Muscle of leg (tissue), 11 donors: ENCODE data around the gene ARFGAP1. TPM values are rescaled to one million over a fixed set of nuclear protein-coding genes. Genes with fewer than 3 reads are reported as not detected.
"Not testable (repeated sequence)": the region's sequence is repeated elsewhere in the genome, so short reads cannot be mapped to it uniquely, and the experiment has no call there.

Source experiments
- DNase-seq: peaks from one replicate; pipeline ENCODE4 v3.0.0; 2013
- H3K27ac ChIP-seq: one replicate; pipeline ENCODE4 v1.5.1; 2013; ENCODE audit warnings: mild to moderate bottlenecking, low read length, control low read depth
- H3K27me3 ChIP-seq: one replicate; pipeline ENCODE4 v1.6.1; 2013; ENCODE audit warnings: low read length; ENCODE audit not compliant: control insufficient read depth, insufficient read depth
- H3K36me3 ChIP-seq: one replicate; pipeline ENCODE4 v1.6.1; 2013; ENCODE audit warnings: low read length; ENCODE audit not compliant: control insufficient read depth, insufficient read depth
- H3K4me1 ChIP-seq: one replicate; pipeline ENCODE4 v1.6.1; 2013; ENCODE audit warnings: low read length; ENCODE audit not compliant: control insufficient read depth, insufficient read depth
- H3K4me3 ChIP-seq: one replicate; pipeline ENCODE4 v1.5.1; 2013; ENCODE audit warnings: low read length, control low read depth
- H3K9me3 ChIP-seq: replicated peaks from 2 replicates; pipeline ENCODE4 v1.6.1; 2013; ENCODE audit warnings: low read depth, low read length; ENCODE audit not compliant: control insufficient read depth
- WGBS: methylation state at CpG from one replicate; pipeline ENCODE4 v1.1.5; 2013; ENCODE audit warnings: missing lambda C conversion rate; ENCODE audit not compliant: insufficient coverage; 5-methylcytosine and 5-hydroxymethylcytosine counted together
- polyA plus RNA-seq, 8 donors: library from polyadenylated mRNA; unstranded; fragments of 120-200 nt; gene quantifications; one replicate each; pipeline versions ENCODE4 v1.2.1 to v1.2.3, GENCODE V29; 2013; ENCODE audit warnings: inconsistent platforms in 1 of 8, low replicate concordance in 1 of 8; ENCODE audit not compliant: insufficient read length in 8 of 8, insufficient read depth in 1 of 8
- total RNA-seq: library from RNA; stranded (reverse); fragments of 120-200 nt; gene quantifications from one replicate; pipeline ENCODE4 v1.2.4, GENCODE V29; 2013

The ARFGAP1 gene
- total and polyA plus RNA-seq, 9 donors, result 62.6 to 103 (median 86.9) TPM

GRCh38 chr20:63328718-63329275 lies 56.2 kb downstream of the ARFGAP1 start:
- DNase-seq, result no peak
- peaks cover 25% of the 10 kb centered on the region for H3K4me1 ChIP-seq
- peaks cover 8% of the 10 kb centered on the region for H3K9me3 ChIP-seq
- 58% methylated on average over 10 of the region's 21 CpGs for WGBS
- H3K4me3 ChIP-seq, result no peak overlapping the region
- no peak overlapping the region for H3K27ac ChIP-seq
- peaks cover 3% of the 10 kb centered on the region for H3K27me3 ChIP-seq
- H3K36me3 ChIP-seq, result no peaks in the 10 kb centered on the region

- no peaks in the 10 kb centered on the region for H3K36me3 ChIP-seq
- peaks cover 25% of the 10 kb centered on the region for H3K4me1 ChIP-seq
- H3K27ac ChIP-seq, result no peak overlapping the region
- no peak overlapping the region for H3K4me3 ChIP-seq
- DNase-seq, result no peak
- WGBS, result 82% methylated on average over 18 of the region's 18 CpGs
- H3K9me3 ChIP-seq, result peaks cover 8% of the 10 kb centered on the region
- peaks cover 3% of the 10 kb centered on the region for H3K27me3 ChIP-seq
These were observed 56.9 kb downstream of the ARFGAP1 start for GRCh38 chr20:63329331-63330083.

- no peak overlapping the region for H3K4me3 ChIP-seq
- H3K27me3 ChIP-seq, result peaks cover 3% of the 10 kb centered on the region
- H3K4me1 ChIP-seq, result peaks cover 25% of the 10 kb centered on the region
- WGBS, result 64% methylated on average over 19 of the region's 20 CpGs
- peak; percentile 56 for DNase-seq
- H3K36me3 ChIP-seq, result no peaks in the 10 kb centered on the region
- peak overlapping the region; percentile 42 for H3K27ac ChIP-seq
- peaks cover 8% of the 10 kb centered on the region for H3K9me3 ChIP-seq
These were observed 57.6 kb downstream of the ARFGAP1 start for GRCh38 chr20:63330084-63330760.

GRCh38 chr20:63330940-63331339 lies 58.3 kb downstream of the ARFGAP1 start:
- Histone ChIP-seq H3K36me3 (no peaks in the 10 kb centered on the region), H3K27ac (peak overlapping the region; percentile 42), H3K4me3 (no peak overlapping the region), H3K4me1 (peaks cover 25% of the 10 kb centered on the region), H3K9me3 (peaks cover 8% of the 10 kb centered on the region), H3K27me3 (peaks cover 4% of the 10 kb centered on the region)
- peak; percentile 35 for DNase-seq
- WGBS, result 32% methylated on average over 13 of the region's 13 CpGs

- DNase-seq, result no peak
- peaks cover 8% of the 10 kb centered on the region for H3K9me3 ChIP-seq
- H3K36me3 ChIP-seq, result no peaks in the 10 kb centered on the region
- WGBS, result 92% methylated on average over 7 of the region's 8 CpGs
- H3K27ac ChIP-seq, result no peak overlapping the region
- H3K4me3 ChIP-seq, result no peak overlapping the region
- peaks cover 19% of the 10 kb centered on the region for H3K4me1 ChIP-seq
- H3K27me3 ChIP-seq, result peaks cover 9% of the 10 kb centered on the region
These were observed 59.3 kb downstream of the ARFGAP1 start for GRCh38 chr20:63331741-63332400.

GRCh38 chr20:63332488-63333240 lies 60.1 kb downstream of the ARFGAP1 start:
- whole genome bisulfite sequencing, result 70% methylated on average over 18 of the region's 22 CpGs
- DNase-seq, result no peak

GRCh38 chr20:63333241-63333836 lies 60.7 kb downstream of the ARFGAP1 start:
- H3K36me3 ChIP-seq, result no peaks in the 10 kb centered on the region
- 83% methylated on average over 15 of the region's 19 CpGs for WGBS
- H3K27me3 ChIP-seq, result peaks cover 11% of the 10 kb centered on the region
- H3K4me1 ChIP-seq, result peaks cover 17% of the 10 kb centered on the region
- peaks cover 8% of the 10 kb centered on the region for H3K9me3 ChIP-seq
- DNase-seq, result no peak
- no peak overlapping the region for H3K27ac ChIP-seq
- H3K4me3 ChIP-seq, result no peak overlapping the region

More at GRCh38 chr20:63332488-63333240, 60.1 kb downstream of the ARFGAP1 start:
- Histone ChIP-seq H3K36me3 (no peaks in the 10 kb centered on the region), H3K27me3 (peaks cover 11% of the 10 kb centered on the region), H3K27ac (no peak overlapping the region), H3K4me3 (no peak overlapping the region), H3K9me3 (peaks cover 8% of the 10 kb centered on the region), H3K4me1 (peaks cover 17% of the 10 kb centered on the region)

GRCh38 chr20:63334356-63334755 lies 61.7 kb downstream of the ARFGAP1 start:
- Histone ChIP-seq H3K4me1 (peaks cover 17% of the 10 kb centered on the region), H3K9me3 (peaks cover 8% of the 10 kb centered on the region), H3K4me3 (no peak overlapping the region), H3K36me3 (no peaks in the 10 kb centered on the region), H3K27me3 (peaks cover 13% of the 10 kb centered on the region), H3K27ac (no peak overlapping the region)
- 88% methylated on average over 2 of the region's 8 CpGs for WGBS
- no peak for DNase-seq

- H3K36me3 ChIP-seq, H3K4me3 ChIP-seq, H3K9me3 ChIP-seq, H3K27ac ChIP-seq, DNase-seq: not testable (repeated sequence)
- Histone ChIP-seq H3K4me1 (peaks cover 13% of the 10 kb centered on the region), H3K27me3 (peaks cover 13% of the 10 kb centered on the region)
- WGBS, result 93% methylated on average over 6 of the region's 9 CpGs
These were observed 62.4 kb downstream of the ARFGAP1 start for GRCh38 chr20:63335060-63335459.
